ENCODE data around the gene RO60. TPM values are rescaled to one million over a fixed set of nuclear protein-coding genes. Genes with fewer than 3 reads are reported as not detected.

RO60 gene
- total RNA-seq, 1 donor from 2014 or later = 144 TPM

- no peak for DNase-seq (ENCODE audit: low spot score)
- Mint-ChIP-seq H3K27me3 (ENCODE audit: unreplicated experiment) (peaks cover 9% of the 10 kb centered on the region), H3K36me3 (ENCODE audit: low read depth, unreplicated experiment) (peaks cover 20% of the 10 kb centered on the region), H3K4me1 (ENCODE audit: unreplicated experiment) (peaks cover 61% of the 10 kb centered on the region), H3K4me3 (ENCODE audit: unreplicated experiment) (peak overlapping the region; percentile 45), H3K27ac (ENCODE audit: unreplicated experiment) (peak overlapping the region; percentile 81), H3K9me3 (ENCODE audit: unreplicated experiment) (no peaks in the 10 kb centered on the region)
- TF ChIP-seq CTCF (IDR thresholded peaks at IDR 0.05; ENCODE audit: unreplicated experiment) = no peak
These were observed 3.5 kb downstream of the RO60 start for GRCh38 chr1:193062698-193063463.

GRCh38 chr1:193065954-193066353 lies 6.5 kb downstream of the RO60 start:
- H3K27ac Mint-ChIP-seq (ENCODE audit: unreplicated experiment) = peak overlapping the region; percentile 33
- no peak overlapping the region for H3K4me3 Mint-ChIP-seq (ENCODE audit: unreplicated experiment)
- DNase-seq (ENCODE audit: low spot score) = no peak

GRCh38 chr1:193066606-193067005 lies 7.2 kb downstream of the RO60 start:
- Mint-ChIP-seq H3K27ac (ENCODE audit: unreplicated experiment) (no peak overlapping the region), H3K36me3 (ENCODE audit: low read depth, unreplicated experiment) (peaks cover 19% of the 10 kb centered on the region), H3K27me3 (ENCODE audit: unreplicated experiment) (peaks cover 1% of the 10 kb centered on the region), H3K9me3 (ENCODE audit: unreplicated experiment) (no peaks in the 10 kb centered on the region), H3K4me1 (ENCODE audit: unreplicated experiment) (peaks cover 64% of the 10 kb centered on the region), H3K4me3 (ENCODE audit: unreplicated experiment) (no peak overlapping the region)
- no peak for TF ChIP-seq CTCF (IDR thresholded peaks at IDR 0.05; ENCODE audit: unreplicated experiment)
- DNase-seq (ENCODE audit: low spot score) = no peak

More at GRCh38 chr1:193065954-193066353, 6.5 kb downstream of the RO60 start:
- peaks cover 1% of the 10 kb centered on the region for H3K27me3 Mint-ChIP-seq (ENCODE audit: unreplicated experiment)
- H3K4me1 Mint-ChIP-seq (ENCODE audit: unreplicated experiment) = peaks cover 67% of the 10 kb centered on the region
- no peaks in the 10 kb centered on the region for H3K9me3 Mint-ChIP-seq (ENCODE audit: unreplicated experiment)
- no peak for TF ChIP-seq CTCF (IDR thresholded peaks at IDR 0.05; ENCODE audit: unreplicated experiment)
- H3K36me3 Mint-ChIP-seq (ENCODE audit: low read depth, unreplicated experiment) = peaks cover 19% of the 10 kb centered on the region

- no peak for DNase-seq (ENCODE audit: low spot score)
- H3K9me3 Mint-ChIP-seq (ENCODE audit: unreplicated experiment) = no peaks in the 10 kb centered on the region
- peaks cover 21% of the 10 kb centered on the region for H3K36me3 Mint-ChIP-seq (ENCODE audit: low read depth, unreplicated experiment)
- peaks cover 1% of the 10 kb centered on the region for H3K27me3 Mint-ChIP-seq (ENCODE audit: unreplicated experiment)
- H3K27ac Mint-ChIP-seq (ENCODE audit: unreplicated experiment) = no peak overlapping the region
- no peak overlapping the region for H3K4me3 Mint-ChIP-seq (ENCODE audit: unreplicated experiment)
- no peak for TF ChIP-seq CTCF (IDR thresholded peaks at IDR 0.05; ENCODE audit: unreplicated experiment)
- peaks cover 59% of the 10 kb centered on the region for H3K4me1 Mint-ChIP-seq (ENCODE audit: unreplicated experiment)
These were observed 8.6 kb downstream of the RO60 start for GRCh38 chr1:193068013-193068412.

GRCh38 chr1:193069748-193070385 lies 10.5 kb downstream of the RO60 start:
- Mint-ChIP-seq H3K27ac (ENCODE audit: unreplicated experiment) (no peak overlapping the region), H3K9me3 (ENCODE audit: unreplicated experiment) (no peaks in the 10 kb centered on the region), H3K4me1 (ENCODE audit: unreplicated experiment) (peaks cover 41% of the 10 kb centered on the region), H3K36me3 (ENCODE audit: low read depth, unreplicated experiment) (peaks cover 23% of the 10 kb centered on the region), H3K27me3 (ENCODE audit: unreplicated experiment) (peaks cover 1% of the 10 kb centered on the region), H3K4me3 (ENCODE audit: unreplicated experiment) (no peak overlapping the region)
- no peak for DNase-seq (ENCODE audit: low spot score)
- TF ChIP-seq CTCF (IDR thresholded peaks at IDR 0.05; ENCODE audit: unreplicated experiment) = peak; percentile 66
